ENCODE data around the gene BRSK1.

Gene BRSK1

GRCh38 chr19:55302318-55302703 lies 18.5 kb downstream of the BRSK1 start:
- Histone ChIP-seq H3K27ac (ENCODE audit: low read depth, low read length) (no peak overlapping the region), H3K36me3 (ENCODE audit: insufficient read depth, low read length) (peaks cover 29% of the 10 kb centered on the region), H3K9ac (ENCODE audit: low read length) (no peak overlapping the region), H3K27me3 (ENCODE audit: control insufficient read depth in 1 of 2, insufficient read depth in 2 of 2, low read length in 2 of 2) (no peaks in the 10 kb centered on the region), H3K4me1 (ENCODE audit: insufficient read depth, low read length) (peaks cover 9% of the 10 kb centered on the region), H3K4me3 (ENCODE audit: low read depth in 1 of 2, low read length in 2 of 2) (peak overlapping the region; percentile 10 to 47), H3K9me3 (ENCODE audit: low read length) (no peaks in the 10 kb centered on the region)

- H3K9ac ChIP-seq (ENCODE audit: low read length) = no peak overlapping the region
- peaks cover 29% of the 10 kb centered on the region for H3K36me3 ChIP-seq (ENCODE audit: insufficient read depth, low read length)
- H3K4me3 ChIP-seq (ENCODE audit: low read depth in 1 of 2, low read length in 2 of 2) = no peak overlapping the region
These were observed 19.7 kb downstream of the BRSK1 start for GRCh38 chr19:55303477-55303876.

GRCh38 chr19:55304279-55304978 lies 20.6 kb downstream of the BRSK1 start:
- no peak overlapping the region for H3K4me3 ChIP-seq (ENCODE audit: low read depth in 1 of 2, low read length in 2 of 2)
- no peaks in the 10 kb centered on the region for H3K9me3 ChIP-seq (ENCODE audit: low read length)
- H3K4me1 ChIP-seq (ENCODE audit: insufficient read depth, low read length) = peaks cover 9% of the 10 kb centered on the region
- no peak overlapping the region for H3K27ac ChIP-seq (ENCODE audit: low read depth, low read length)
- H3K9ac ChIP-seq (ENCODE audit: low read length) = no peak overlapping the region
- no peaks in the 10 kb centered on the region for H3K27me3 ChIP-seq (ENCODE audit: control insufficient read depth in 1 of 2, insufficient read depth in 2 of 2, low read length in 2 of 2)
- H3K36me3 ChIP-seq (ENCODE audit: insufficient read depth, low read length) = peaks cover 36% of the 10 kb centered on the region

More at GRCh38 chr19:55303477-55303876, 19.7 kb downstream of the BRSK1 start:
- H3K27me3 ChIP-seq (ENCODE audit: control insufficient read depth in 1 of 2, insufficient read depth in 2 of 2, low read length in 2 of 2) = no peaks in the 10 kb centered on the region
- H3K9me3 ChIP-seq (ENCODE audit: low read length) = no peaks in the 10 kb centered on the region
- no peak overlapping the region for H3K27ac ChIP-seq (ENCODE audit: low read depth, low read length)
- peaks cover 9% of the 10 kb centered on the region for H3K4me1 ChIP-seq (ENCODE audit: insufficient read depth, low read length)

- no peak overlapping the region for H3K27ac ChIP-seq (ENCODE audit: low read depth, low read length)
- no peak overlapping the region for H3K4me3 ChIP-seq (ENCODE audit: low read depth in 1 of 2, low read length in 2 of 2)
- H3K4me1 ChIP-seq (ENCODE audit: insufficient read depth, low read length) = peaks cover 9% of the 10 kb centered on the region
- H3K36me3 ChIP-seq (ENCODE audit: insufficient read depth, low read length) = peaks cover 41% of the 10 kb centered on the region
- H3K9me3 ChIP-seq (ENCODE audit: low read length) = no peaks in the 10 kb centered on the region
- H3K27me3 ChIP-seq (ENCODE audit: control insufficient read depth in 1 of 2, insufficient read depth in 2 of 2, low read length in 2 of 2) = no peaks in the 10 kb centered on the region
- no peak overlapping the region for H3K9ac ChIP-seq (ENCODE audit: low read length)
These were observed 21.2 kb downstream of the BRSK1 start for GRCh38 chr19:55304980-55305379.

GRCh38 chr19:55305491-55305890 lies 21.7 kb downstream of the BRSK1 start:
- H3K9me3 ChIP-seq (ENCODE audit: low read length) = no peaks in the 10 kb centered on the region
- H3K27ac ChIP-seq (ENCODE audit: low read depth, low read length) = no peak overlapping the region
- no peaks in the 10 kb centered on the region for H3K27me3 ChIP-seq (ENCODE audit: control insufficient read depth in 1 of 2, insufficient read depth in 2 of 2, low read length in 2 of 2)
- no peak overlapping the region for H3K4me3 ChIP-seq (ENCODE audit: low read depth in 1 of 2, low read length in 2 of 2)
- peaks cover 9% of the 10 kb centered on the region for H3K4me1 ChIP-seq (ENCODE audit: insufficient read depth, low read length)
- peaks cover 41% of the 10 kb centered on the region for H3K36me3 ChIP-seq (ENCODE audit: insufficient read depth, low read length)
- no peak overlapping the region for H3K9ac ChIP-seq (ENCODE audit: low read length)

GRCh38 chr19:55305983-55306562 lies 22.3 kb downstream of the BRSK1 start:
- H3K36me3 ChIP-seq (ENCODE audit: insufficient read depth, low read length) = peaks cover 41% of the 10 kb centered on the region

GRCh38 chr19:55306712-55307111 lies 22.9 kb downstream of the BRSK1 start:
- Histone ChIP-seq H3K36me3 (ENCODE audit: insufficient read depth, low read length) (peaks cover 41% of the 10 kb centered on the region), H3K27me3 (ENCODE audit: control insufficient read depth in 1 of 2, insufficient read depth in 2 of 2, low read length in 2 of 2) (no peaks in the 10 kb centered on the region), H3K9me3 (ENCODE audit: low read length) (no peaks in the 10 kb centered on the region), H3K4me3 (ENCODE audit: low read depth in 1 of 2, low read length in 2 of 2) (no peak overlapping the region), H3K9ac (ENCODE audit: low read length) (no peak overlapping the region), H3K4me1 (ENCODE audit: insufficient read depth, low read length) (peaks cover 4% of the 10 kb centered on the region), H3K27ac (ENCODE audit: low read depth, low read length) (no peak overlapping the region)

More at GRCh38 chr19:55305983-55306562, 22.3 kb downstream of the BRSK1 start:
- no peaks in the 10 kb centered on the region for H3K9me3 ChIP-seq (ENCODE audit: low read length)
- H3K9ac ChIP-seq (ENCODE audit: low read length) = no peak overlapping the region
- no peak overlapping the region for H3K4me3 ChIP-seq (ENCODE audit: low read depth in 1 of 2, low read length in 2 of 2)
- no peak overlapping the region for H3K27ac ChIP-seq (ENCODE audit: low read depth, low read length)
- H3K4me1 ChIP-seq (ENCODE audit: insufficient read depth, low read length) = peaks cover 9% of the 10 kb centered on the region
- H3K27me3 ChIP-seq (ENCODE audit: control insufficient read depth in 1 of 2, insufficient read depth in 2 of 2, low read length in 2 of 2) = no peaks in the 10 kb centered on the region

- Histone ChIP-seq H3K27ac (ENCODE audit: low read depth, low read length) (no peak overlapping the region), H3K9ac (ENCODE audit: low read length) (no peak overlapping the region), H3K4me3 (ENCODE audit: low read depth in 1 of 2, low read length in 2 of 2) (no peak overlapping the region), H3K9me3 (ENCODE audit: low read length) (no peaks in the 10 kb centered on the region), H3K4me1 (ENCODE audit: insufficient read depth, low read length) (no peaks in the 10 kb centered on the region), H3K36me3 (ENCODE audit: insufficient read depth, low read length) (peaks cover 33% of the 10 kb centered on the region), H3K27me3 (ENCODE audit: control insufficient read depth in 1 of 2, insufficient read depth in 2 of 2, low read length in 2 of 2) (no peaks in the 10 kb centered on the region)
These were observed 24.5 kb downstream of the BRSK1 start for GRCh38 chr19:55308281-55308680.

- H3K27ac ChIP-seq (ENCODE audit: low read depth, low read length) = no peak overlapping the region
These were observed 25.7 kb downstream of the BRSK1 start for GRCh38 chr19:55309448-55309847.

GRCh38 chr19:55310498-55310897 lies 26.7 kb downstream of the BRSK1 start:
- H3K9ac ChIP-seq (ENCODE audit: low read length) = no peak overlapping the region
- H3K4me3 ChIP-seq (ENCODE audit: low read depth in 1 of 2, low read length in 2 of 2) = no peak overlapping the region
- H3K27ac ChIP-seq (ENCODE audit: low read depth, low read length) = no peak overlapping the region
- H3K36me3 ChIP-seq (ENCODE audit: insufficient read depth, low read length) = peaks cover 26% of the 10 kb centered on the region
- H3K4me1 ChIP-seq (ENCODE audit: insufficient read depth, low read length) = no peaks in the 10 kb centered on the region
- no peaks in the 10 kb centered on the region for H3K9me3 ChIP-seq (ENCODE audit: low read length)
- H3K27me3 ChIP-seq (ENCODE audit: control insufficient read depth in 1 of 2, insufficient read depth in 2 of 2, low read length in 2 of 2) = no peaks in the 10 kb centered on the region

More at GRCh38 chr19:55309448-55309847, 25.7 kb downstream of the BRSK1 start:
- H3K9me3 ChIP-seq (ENCODE audit: low read length) = no peaks in the 10 kb centered on the region
- H3K4me3 ChIP-seq (ENCODE audit: low read depth in 1 of 2, low read length in 2 of 2) = no peak overlapping the region
- H3K36me3 ChIP-seq (ENCODE audit: insufficient read depth, low read length) = peaks cover 26% of the 10 kb centered on the region
- no peaks in the 10 kb centered on the region for H3K4me1 ChIP-seq (ENCODE audit: insufficient read depth, low read length)
- H3K9ac ChIP-seq (ENCODE audit: low read length) = no peak overlapping the region
- no peaks in the 10 kb centered on the region for H3K27me3 ChIP-seq (ENCODE audit: control insufficient read depth in 1 of 2, insufficient read depth in 2 of 2, low read length in 2 of 2)

- Histone ChIP-seq H3K27ac (ENCODE audit: low read depth, low read length) (no peak overlapping the region), H3K4me1 (ENCODE audit: insufficient read depth, low read length) (no peaks in the 10 kb centered on the region), H3K9me3 (ENCODE audit: low read length) (no peaks in the 10 kb centered on the region), H3K9ac (ENCODE audit: low read length) (no peak overlapping the region), H3K36me3 (ENCODE audit: insufficient read depth, low read length) (peaks cover 20% of the 10 kb centered on the region), H3K4me3 (ENCODE audit: low read depth in 1 of 2, low read length in 2 of 2) (no peak overlapping the region), H3K27me3 (ENCODE audit: control insufficient read depth in 1 of 2, insufficient read depth in 2 of 2, low read length in 2 of 2) (no peaks in the 10 kb centered on the region)
These were observed 27.6 kb downstream of the BRSK1 start for GRCh38 chr19:55311397-55311796.

GRCh38 chr19:55311797-55312196 lies 28.0 kb downstream of the BRSK1 start:
- H3K27me3 ChIP-seq (ENCODE audit: control insufficient read depth in 1 of 2, insufficient read depth in 2 of 2, low read length in 2 of 2) = no peaks in the 10 kb centered on the region
- H3K27ac ChIP-seq (ENCODE audit: low read depth, low read length) = no peak overlapping the region
- H3K9ac ChIP-seq (ENCODE audit: low read length) = no peak overlapping the region
- no peak overlapping the region for H3K4me3 ChIP-seq (ENCODE audit: low read depth in 1 of 2, low read length in 2 of 2)
- peaks cover 16% of the 10 kb centered on the region for H3K36me3 ChIP-seq (ENCODE audit: insufficient read depth, low read length)
- no peaks in the 10 kb centered on the region for H3K9me3 ChIP-seq (ENCODE audit: low read length)
- no peaks in the 10 kb centered on the region for H3K4me1 ChIP-seq (ENCODE audit: insufficient read depth, low read length)
